A549 (cell line): ENCODE results near the gene TEX9. TPM values are rescaled to one million over a fixed set of nuclear protein-coding genes. Genes with fewer than 3 reads are reported as not detected.
"Not testable (repeated sequence)": the region's sequence is repeated elsewhere in the genome, so short reads cannot be mapped to it uniquely, and the experiment has no call there.

Experiments used
- ATAC-seq, 2 experiments: fragments of 200-7000 bp in 1 of 2; fragments of >200 bp in 1 of 2; cut with Nextera tagmentation in 1 of 2; cut with Tn5 transposase in 1 of 2; 3 replicates each; pipeline versions ENCODE4 v1.8.0 to v1.9.1; 2018 to 2020; ENCODE audit warnings: mild to moderate bottlenecking in 1 of 2, moderate library complexity in 1 of 2
- CTCF ChIA-PET: fragments of 300-600 bp; sonication (Branson Sonifier 250); formaldehyde crosslinking; extraction: SDS; loops from one replicate; lab custom pipeline; 2021; ENCODE audit warnings: antibody characterized with exemption, inconsistent platforms; lab: Yijun Ruan, JAX
- POLR2A ChIA-PET: fragments of 350-600 bp; formaldehyde crosslinking; extraction: SDS; loops from one replicate; lab custom pipeline; 2021; ENCODE audit warnings: antibody characterized with exemption, inconsistent platforms; lab: Yijun Ruan, JAX
- DNase-seq, 2 experiments: peaks; one replicate each; pipeline versions ENCODE4 v3.0.0 to v3.0.0-alpha.2; 2011 to 2016; ENCODE audit warnings: low read depth in 1 of 2, low spot score in 1 of 2
- FAIRE-seq: peaks from 2 replicates; lab custom pipeline; 2011; peaks lifted over from hg19 to GRCh38; lab: Jason Lieb, UNC
- H3K27ac ChIP-seq, 2 experiments: fragments of >200 bp; sonication (Bioruptor Twin); formaldehyde crosslinking; 3 replicates each; pipeline ENCODE4 v1.5.1; 2016 to 2017
- H3K4me1 ChIP-seq: fragments of >200 bp; sonication (Bioruptor Twin); formaldehyde crosslinking; 3 replicates; pipeline ENCODE4 v1.6.1; 2016
- H3K4me2 ChIP-seq: fragments of >200 bp; sonication (Bioruptor Twin); formaldehyde crosslinking; 3 replicates; pipeline ENCODE4 v1.6.1; 2016
- H3K4me3 ChIP-seq: fragments of >200 bp; sonication (Bioruptor Twin); formaldehyde crosslinking; 3 replicates; pipeline ENCODE4 v1.5.1; 2016
- H3K9me3 ChIP-seq: fragments of >200 bp; sonication (Bioruptor Twin); formaldehyde crosslinking; 3 replicates; pipeline ENCODE4 v1.6.1; 2016
- ATOH8 ChIP-seq: fragments of 250-450 bp; sonication (Bioruptor Pico); IDR thresholded peaks from 2 replicates; pipeline ENCODE4 v1.5.0; 2020; ENCODE audit warnings: low read depth, mild to moderate bottlenecking, moderate library complexity
- CBX2 ChIP-seq: fragments of 200-600 bp; sonication (generic); IDR thresholded peaks from 2 replicates; pipeline ENCODE4 v1.6.1; 2016; ENCODE audit warnings: low read depth, mild to moderate bottlenecking, borderline replicate concordance
- CEBPB ChIP-seq, 2 experiments: fragments of >200 bp in 1 of 2; sonication (Bioruptor Twin) in 1 of 2; formaldehyde crosslinking in 1 of 2; IDR thresholded peaks; 2 replicates each; pipeline ENCODE4 v1.6.1; 2012 to 2016
- CHD2 ChIP-seq: fragments of 150-350 bp; IDR thresholded peaks from 2 replicates; pipeline ENCODE4 v1.6.1; 2014; ENCODE audit warnings: low read length; ENCODE audit not compliant: partially characterized antibody
- CTCF ChIP-seq: fragments of >200 bp; sonication (Bioruptor Twin); formaldehyde crosslinking; IDR thresholded peaks from 3 replicates; pipeline ENCODE4 v1.5.1; 2016
- ELK1 ChIP-seq: fragments of 150-350 bp; IDR thresholded peaks from 2 replicates; pipeline ENCODE4 v1.6.1; 2014; ENCODE audit warnings: low read depth, mild to moderate bottlenecking, low read length
- EP300 ChIP-seq, 2 experiments: fragments of >200 bp; sonication (Bioruptor Twin); formaldehyde crosslinking; IDR thresholded peaks; 2 replicates in 1 of 2; 3 replicates in 1 of 2; pipeline ENCODE4 v1.6.1; 2016 to 2017
- ESRRA ChIP-seq: fragments of 150-350 bp; IDR thresholded peaks from 2 replicates; pipeline ENCODE4 v1.6.1; 2014; ENCODE audit warnings: mild to moderate bottlenecking, low read length, borderline replicate concordance
- FOSB ChIP-seq: fragments of 250-450 bp; sonication (Bioruptor Pico); IDR thresholded peaks from 2 replicates; pipeline ENCODE4 v1.5.0; 2020; ENCODE audit warnings: mild to moderate bottlenecking, moderate library complexity
- HDAC2 ChIP-seq: fragments of 200-600 bp; sonication (generic); IDR thresholded peaks from 2 replicates; pipeline ENCODE4 v1.6.1; 2016
- MAFK ChIP-seq: fragments of 450-650 bp; IDR thresholded peaks from 2 replicates; pipeline ENCODE4 v1.6.1; 2014; ENCODE audit not compliant: partially characterized antibody
- MAX ChIP-seq: IDR thresholded peaks from 2 replicates; pipeline ENCODE4 v1.6.1; 2012
- MAZ ChIP-seq: fragments of 150-350 bp; IDR thresholded peaks from 2 replicates; pipeline ENCODE4 v1.6.1; 2014; ENCODE audit warnings: antibody characterized with exemption, low read depth, low read length, borderline replicate concordance
- MYC ChIP-seq: IDR thresholded peaks from 2 replicates; pipeline ENCODE4 v1.6.1; 2012; ENCODE audit warnings: mild to moderate bottlenecking, inconsistent platforms, low read length, improper control_type of control experiment, borderline replicate concordance
- NPAS2 ChIP-seq: fragments of 250-450 bp; sonication (Bioruptor Pico); IDR thresholded peaks from 2 replicates; pipeline ENCODE4 v1.8.0; 2022; ENCODE audit warnings: mild to moderate bottlenecking, moderate library complexity, borderline replicate concordance
- NR3C1 ChIP-seq: fragments of >200 bp; sonication (Bioruptor Twin); formaldehyde crosslinking; IDR thresholded peaks from 3 replicates; pipeline ENCODE4 v1.6.1; 2017
- PBX3 ChIP-seq: IDR thresholded peaks from 2 replicates; pipeline ENCODE4 v1.6.1; 2012
- POLR2A ChIP-seq: IDR thresholded peaks from 2 replicates; pipeline ENCODE4 v1.6.1; 2012; ENCODE audit warnings: mild to moderate bottlenecking, low read length
- POLR2AphosphoS2 ChIP-seq: conservative IDR thresholded peaks from 2 replicates; pipeline ENCODE4 v1.6.1; 2012; ENCODE audit warnings: low read length, improper control_type of control experiment, inconsistent platforms
- RCOR1 ChIP-seq: fragments of 150-350 bp; IDR thresholded peaks from 2 replicates; pipeline ENCODE4 v1.6.1; 2014; ENCODE audit warnings: antibody characterized with exemption, low read length, low read depth
- RFX5 ChIP-seq: fragments of 450-650 bp; IDR thresholded peaks from 2 replicates; pipeline ENCODE4 v1.7.1; 2014; ENCODE audit warnings: antibody characterized with exemption, mild to moderate bottlenecking, moderate library complexity
- RNF2 ChIP-seq: fragments of 200-600 bp; sonication (generic); IDR thresholded peaks from 2 replicates; pipeline ENCODE4 v1.6.1; 2016; ENCODE audit warnings: low read depth, mild to moderate bottlenecking, antibody characterized with exemption, moderate library complexity, borderline replicate concordance
- SREBF2 ChIP-seq: fragments of 450-650 bp; IDR thresholded peaks from 2 replicates; pipeline ENCODE4 v1.6.1; 2014; ENCODE audit warnings: mild to moderate bottlenecking, moderate library complexity
- USF2 ChIP-seq: fragments of 450-650 bp; IDR thresholded peaks from 2 replicates; pipeline ENCODE4 v1.6.1; 2014; ENCODE audit warnings: antibody characterized with exemption
- WGBS: methylation state at CpG from one replicate; pipeline ENCODE4 v1.1.6; 2017; ENCODE audit errors: missing lambda C conversion rate; 5-methylcytosine and 5-hydroxymethylcytosine counted together
- polyA plus RNA-seq, 4 experiments: library from polyadenylated mRNA; depleted of rRNA in 3 of 4; stranded (reverse); fragments of >200 nt; fragmentation: RNase III in 1 of 4; extraction: RNeasy Plus Mini Kit Qiagen cat#74134 plus additional on column Dnase treatment in 1 of 4; gene quantifications; 2 replicates in 3 of 4; 3 replicates in 1 of 4; pipeline ENCODE4 v1.2.3, GENCODE V29; 2011 to 2017

The TEX9 gene
- polyA plus RNA-seq, 2 of the 4 experiments (the other 2 are of a cell fraction) = 7.7 to 13.3 TPM

- ChIA-PET CTCF (interaction anchor here (0.6 to 1.4 kb wide), 3 partner anchors 15 to 165 kb away, joined by 3 to 5 read pairs (median 4); no protein-coding TSS in a partner anchor), POLR2A (no interaction called here)
- Histone ChIP-seq H3K4me3 (no peak overlapping the region), H3K4me1 (no peaks in the 10 kb centered on the region), H3K27ac (no peak overlapping the region), H3K9me3 (no peaks in the 10 kb centered on the region), H3K4me2 (no peak overlapping the region)
- FAIRE-seq (no peak), ATAC-seq (no peak), DNase-seq (no peak)
- TF ChIP-seq HDAC2 = no peak
- no peak for TF ChIP-seq ESRRA
- no peak for TF ChIP-seq USF2
- TF ChIP-seq CHD2 = no peak
- no peak for TF ChIP-seq MAZ
- TF ChIP-seq RCOR1 = no peak
- TF ChIP-seq EP300 (IDR thresholded peaks at IDR 0.05) = no peak
- no peak for TF ChIP-seq NR3C1
- TF ChIP-seq CBX2 = no peak
- TF ChIP-seq FOSB = no peak
- no peak for TF ChIP-seq ELK1
- TF ChIP-seq RFX5 = no peak
- no peak for TF ChIP-seq RNF2
- TF ChIP-seq MAX = no peak
- TF ChIP-seq POLR2A = no peak
- TF ChIP-seq POLR2AphosphoS2 = no peak
Observed at GRCh38 chr15:56410721-56411120, 45.5 kb downstream of the TEX9 start.

GRCh38 chr15:56411122-56411749 is 46.0 kb downstream of the TEX9 start:
- Histone ChIP-seq H3K27ac (no peak overlapping the region), H3K4me3 (no peak overlapping the region), H3K4me2 (no peak overlapping the region), H3K9me3 (no peaks in the 10 kb centered on the region), H3K4me1 (no peaks in the 10 kb centered on the region)
- ChIA-PET CTCF (interaction anchor here (0.6 to 1.4 kb wide), 4 partner anchors 15 to 166 kb away, joined by 3 to 5 read pairs (median 4); no protein-coding TSS in a partner anchor), POLR2A (no interaction called here)
- WGBS = 92% methylated on average over 2 of the region's 2 CpGs
- TF ChIP-seq MAFK (peak; percentile 74), MYC (no peak)
- no peak for DNase-seq
- FAIRE-seq = no peak
- no peak for ATAC-seq

GRCh38 chr15:56413114-56413733 is 48.0 kb downstream of the TEX9 start:
- H3K4me1 ChIP-seq, H3K4me2 ChIP-seq, FAIRE-seq, POLR2A ChIA-PET, H3K27ac ChIP-seq, CTCF ChIA-PET, H3K4me3 ChIP-seq, H3K9me3 ChIP-seq, DNase-seq, ATAC-seq: not testable (repeated sequence)
- 76% methylated on average over 1 of the region's 1 CpG for WGBS

- FAIRE-seq (no peak), DNase-seq (no peak), ATAC-seq (no peak)
- Histone ChIP-seq H3K9me3 (no peaks in the 10 kb centered on the region), H3K4me3 (no peak overlapping the region), H3K4me1 (no peaks in the 10 kb centered on the region), H3K4me2 (no peak overlapping the region), H3K27ac (no peak overlapping the region)
- TF ChIP-seq ATOH8 (CRISPR knock-in tag) = no peak
- TF ChIP-seq SREBF2 = no peak
- TF ChIP-seq CTCF = no peak
- no peak for TF ChIP-seq NPAS2 (CRISPR knock-in tag)
- no peak for TF ChIP-seq CEBPB (IDR thresholded peaks at IDR 0.05)
- TF ChIP-seq RCOR1 = no peak
- no peak for TF ChIP-seq NR3C1
- TF ChIP-seq PBX3 = no peak
- no peak for TF ChIP-seq USF2
- CTCF ChIA-PET = interaction anchor here (0.7 to 7.2 kb wide), 5 partner anchors 9 to 408 kb away, joined by 3 to 45 read pairs (median 3); no protein-coding TSS in a partner anchor
- POLR2A ChIA-PET = no interaction called here
Observed at GRCh38 chr15:56425276-56425675, 60.0 kb downstream of the TEX9 start.
